ENCODE results near the gene TDRD1. TPM values are rescaled to one million over a fixed set of nuclear protein-coding genes. Genes with fewer than 3 reads are reported as not detected.

The TDRD1 gene
- total RNA-seq, 2 experiments from 2014 or later, result 0.05 to 0.16 TPM

DNA sequence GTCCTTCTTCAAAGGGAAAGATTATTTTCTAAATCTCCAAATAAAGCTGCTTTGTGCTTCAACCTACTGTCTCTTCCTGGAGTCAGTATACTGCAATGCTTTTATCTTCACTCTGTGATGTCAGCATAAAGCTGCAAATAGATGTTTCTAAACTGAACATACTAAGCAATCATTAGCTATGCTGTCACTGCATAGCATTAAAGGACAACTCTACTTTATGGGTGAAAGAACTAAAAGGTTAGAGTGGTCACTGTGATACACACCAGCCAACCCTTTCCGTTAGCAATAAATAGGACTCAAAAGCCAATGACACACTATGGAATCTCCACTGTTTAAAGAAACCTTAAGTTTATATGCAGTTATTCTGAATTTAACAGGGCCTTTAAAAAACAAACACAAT, 6.9 kb upstream of the TDRD1 start:
- peaks cover 3% of the 10 kb centered on the region for H3K27me3 Mint-ChIP-seq
- peaks cover 45% of the 10 kb centered on the region for H3K4me1 Mint-ChIP-seq (ENCODE audit: low read depth)
- peak overlapping the region; percentile 98 for H3K27ac Mint-ChIP-seq
- ATAC-seq (no peak), DNase-seq (no peak)
- POLR2A ChIA-PET, result no interaction called here
- TF ChIP-seq, protein P1, sequence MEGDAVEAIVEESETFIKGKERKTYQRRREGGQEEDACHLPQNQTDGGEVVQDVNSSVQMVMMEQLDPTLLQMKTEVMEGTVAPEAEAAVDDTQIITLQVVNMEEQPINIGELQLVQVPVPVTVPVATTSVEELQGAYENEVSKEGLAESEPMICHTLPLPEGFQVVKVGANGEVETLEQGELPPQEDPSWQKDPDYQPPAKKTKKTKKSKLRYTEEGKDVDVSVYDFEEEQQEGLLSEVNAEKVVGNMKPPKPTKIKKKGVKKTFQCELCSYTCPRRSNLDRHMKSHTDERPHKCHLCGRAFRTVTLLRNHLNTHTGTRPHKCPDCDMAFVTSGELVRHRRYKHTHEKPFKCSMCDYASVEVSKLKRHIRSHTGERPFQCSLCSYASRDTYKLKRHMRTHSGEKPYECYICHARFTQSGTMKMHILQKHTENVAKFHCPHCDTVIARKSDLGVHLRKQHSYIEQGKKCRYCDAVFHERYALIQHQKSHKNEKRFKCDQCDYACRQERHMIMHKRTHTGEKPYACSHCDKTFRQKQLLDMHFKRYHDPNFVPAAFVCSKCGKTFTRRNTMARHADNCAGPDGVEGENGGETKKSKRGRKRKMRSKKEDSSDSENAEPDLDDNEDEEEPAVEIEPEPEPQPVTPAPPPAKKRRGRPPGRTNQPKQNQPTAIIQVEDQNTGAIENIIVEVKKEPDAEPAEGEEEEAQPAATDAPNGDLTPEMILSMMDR (IDR thresholded peaks at IDR 0.05), result no peak
- H3K36me3 Mint-ChIP-seq (ENCODE audit: low read depth), result peaks cover 19% of the 10 kb centered on the region
- CTCF ChIA-PET, result interaction anchor here (0.7 kb wide), 1 partner anchor 51 kb away, joined by 3 read pairs; no protein-coding TSS in a partner anchor
- peaks cover 5% of the 10 kb centered on the region for H3K9me3 Mint-ChIP-seq
- peak overlapping the region; percentile 98 for H3K4me3 Mint-ChIP-seq
- intact Hi-C loops (cut with micrococcal nuclease), result loop anchor here (10.0 kb wide), 1 partner anchor 373 kb away; no protein-coding TSS in a partner anchor

DNA sequence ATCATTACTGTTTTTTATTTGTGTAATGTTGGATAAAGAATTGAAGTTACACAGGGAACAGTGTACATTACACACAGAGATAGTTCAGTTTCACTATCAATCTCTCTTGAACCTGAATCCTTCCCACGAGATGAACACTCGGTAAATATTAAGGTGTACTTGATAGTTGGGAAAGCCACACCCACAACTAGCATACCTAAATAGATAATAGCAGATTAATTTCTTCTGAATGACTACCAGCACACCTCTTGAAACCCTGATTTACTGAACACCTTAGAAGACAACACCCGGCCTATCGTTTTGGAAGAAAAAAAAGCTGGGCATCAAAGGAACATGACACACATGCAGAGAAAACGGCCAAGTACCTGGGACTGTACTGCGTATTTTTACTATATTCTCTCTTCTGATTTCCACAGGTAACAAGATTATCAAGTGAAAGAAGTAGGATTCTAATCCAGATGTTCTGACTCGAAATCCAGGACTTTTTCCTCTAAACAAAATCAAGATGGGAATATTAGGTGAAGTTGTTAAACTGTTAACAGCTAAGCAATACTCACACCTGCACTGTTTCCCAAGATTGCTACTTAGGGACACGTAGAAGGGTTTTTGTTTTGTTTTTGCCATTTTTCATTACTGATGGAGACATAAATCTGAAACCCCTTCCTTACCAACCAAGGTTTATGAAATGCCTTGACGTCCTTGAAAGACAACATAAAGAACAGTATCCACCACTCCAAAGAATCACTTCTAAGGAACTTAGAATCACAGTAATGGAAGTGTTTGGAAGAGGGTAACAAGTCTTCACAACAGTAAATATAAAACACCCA, 6.2 kb upstream of the TDRD1 start:
- CTCF ChIA-PET, result no interaction called here
- peaks cover 19% of the 10 kb centered on the region for H3K36me3 Mint-ChIP-seq (ENCODE audit: low read depth)
- no peak for ATAC-seq
- H3K9me3 Mint-ChIP-seq, result peaks cover 5% of the 10 kb centered on the region
- no peak for DNase-seq
- intact Hi-C loops (cut with micrococcal nuclease), result loop anchor here (10.0 kb wide), 1 partner anchor 372 kb away; no protein-coding TSS in a partner anchor
- H3K4me1 Mint-ChIP-seq (ENCODE audit: low read depth), result peaks cover 43% of the 10 kb centered on the region
- TF ChIP-seq, protein P1 (IDR thresholded peaks at IDR 0.05), result no peak
- POLR2A ChIA-PET, result interaction anchor here (1.3 to 1.7 kb wide), 2 partner anchors 11 to 67 kb away, joined by 4 read pairs; partner anchors contain the start of gene VWA2
- peak overlapping the region; percentile 98 for H3K27ac Mint-ChIP-seq
- H3K27me3 Mint-ChIP-seq, result peaks cover 3% of the 10 kb centered on the region
- peak overlapping the region; percentile 98 for H3K4me3 Mint-ChIP-seq

DNA sequence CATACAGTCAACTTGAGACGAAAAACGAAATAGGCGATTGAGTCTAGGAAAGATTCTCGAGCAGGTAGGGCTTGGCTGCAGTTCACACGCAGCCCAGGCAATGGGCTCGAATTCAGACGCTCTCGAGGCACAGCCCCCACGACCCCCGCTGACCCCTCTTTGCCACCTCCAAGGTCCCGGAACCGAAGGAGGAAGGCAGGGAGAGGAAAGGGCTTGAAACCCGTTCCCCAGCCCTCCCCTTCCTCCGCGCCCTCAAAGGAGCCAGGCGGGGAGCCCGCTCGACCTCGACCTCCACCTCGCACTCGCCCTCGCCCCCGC, 5.6 kb upstream of the TDRD1 start:
- intact Hi-C loops (cut with micrococcal nuclease), result loop anchor here (10.0 kb wide), 1 partner anchor 371 kb away; no protein-coding TSS in a partner anchor
- H3K9me3 Mint-ChIP-seq, result peaks cover 2% of the 10 kb centered on the region
- DNase-seq (no peak), ATAC-seq (no peak)
- POLR2A ChIA-PET, result interaction anchor here (0.7 to 1.7 kb wide), 7 partner anchors 11 to 143 kb away, joined by 3 to 4 read pairs (median 3); partner anchors contain the start of gene VWA2
- peaks cover 3% of the 10 kb centered on the region for H3K27me3 Mint-ChIP-seq
- H3K4me3 Mint-ChIP-seq, result peak overlapping the region; percentile 98
- peaks cover 16% of the 10 kb centered on the region for H3K36me3 Mint-ChIP-seq (ENCODE audit: low read depth)
- CTCF ChIA-PET, result interaction anchor here (0.8 to 1.4 kb wide), 3 partner anchors 11 to 494 kb away, joined by 3 to 4 read pairs (median 3); partner anchors contain the start of gene CASP7
- peaks cover 38% of the 10 kb centered on the region for H3K4me1 Mint-ChIP-seq (ENCODE audit: low read depth)
- H3K27ac Mint-ChIP-seq, result peak overlapping the region; percentile 98
- TF ChIP-seq, protein P1 (IDR thresholded peaks at IDR 0.05), result no peak

DNA sequence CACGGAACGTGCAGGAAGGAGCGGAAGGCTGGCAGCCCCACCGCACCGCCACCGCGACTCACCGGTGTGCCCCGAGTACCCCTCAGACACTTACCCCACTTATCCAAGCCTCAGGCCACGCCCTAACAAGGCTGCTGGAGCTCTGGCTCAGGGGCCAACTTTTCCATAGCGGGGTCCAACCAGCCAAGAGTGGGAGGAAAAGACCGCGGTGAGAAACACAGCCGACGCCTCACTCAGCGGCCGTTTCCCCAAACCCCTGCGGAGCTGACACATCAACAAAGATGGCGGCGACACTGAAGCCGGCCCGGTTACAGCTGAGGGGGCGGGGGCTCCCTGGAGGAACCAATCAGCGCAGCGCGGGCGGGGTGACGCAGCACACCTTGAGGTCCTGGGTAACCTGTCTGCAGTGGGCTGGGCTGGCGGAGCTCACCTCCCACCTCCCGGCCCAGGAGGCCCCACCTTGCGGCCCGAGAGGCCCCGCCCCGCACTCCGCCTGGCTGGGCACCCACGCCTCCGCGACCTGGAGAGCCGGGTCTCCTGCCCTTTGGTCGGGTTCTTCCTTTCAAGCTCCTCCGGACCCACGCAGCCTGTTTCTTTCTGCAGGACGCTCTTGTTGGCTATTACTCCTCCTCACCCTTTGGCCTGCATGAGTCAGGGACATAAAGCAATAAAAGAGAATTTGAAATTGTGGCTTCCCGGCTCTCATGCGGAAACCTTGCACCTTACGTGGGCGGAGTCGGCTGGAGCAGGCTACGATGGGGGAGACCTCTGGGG, 5.0 kb upstream of the TDRD1 start, which contains the start of gene CCDC186:
Gene CCDC186 (minus strand): TSS at position 283 of the 774 bp plus-strand sequence. CDS start 10,935 bp downstream, outside the sequence.
- TF ChIP-seq, protein P1 (IDR thresholded peaks at IDR 0.05), result no peak
- Mint-ChIP-seq H3K4me3 (peak within 1 kb of the TSS; percentile 98), H3K4me1 (ENCODE audit: low read depth) (peaks cover 36% of the 10 kb centered on the region), H3K36me3 (ENCODE audit: low read depth) (peaks cover 12% of the 10 kb centered on the region), H3K9me3 (no peaks in the 10 kb centered on the region), H3K27ac (peak within 1 kb of the TSS; percentile 98), H3K27me3 (peaks cover 3% of the 10 kb centered on the region)
- CTCF ChIA-PET, result interaction anchor here (0.8 to 1.4 kb wide), 6 partner anchors 10 to 495 kb away, joined by 3 to 4 read pairs (median 3); partner anchors contain the start of genes CASP7 and VWA2
- ATAC-seq (peak; percentile 99), DNase-seq (peak; percentile 99)
- intact Hi-C loops (cut with micrococcal nuclease), result loop anchor here (10.0 kb wide), 1 partner anchor 371 kb away; no protein-coding TSS in a partner anchor
- POLR2A ChIA-PET, result interaction anchor here (0.7 to 1.7 kb wide), 8 partner anchors 10 to 495 kb away, joined by 3 to 4 read pairs (median 3); partner anchors contain the start of gene VWA2
